SK-N-MC (cell line): ENCODE results near the gene ZNF440.
"Not testable (repeated sequence)": the region's sequence is repeated elsewhere in the genome, so short reads cannot be mapped to it uniquely, and the experiment has no call there.

Source experiments
- EZH2 ChIP-seq: fragments of 200-600 bp; sonication (generic); IDR thresholded peaks from one replicate; pipeline ENCODE4 v1.6.1; 2017; ENCODE audit warnings: antibody characterized with exemption
- FOXP2 ChIP-seq: optimal IDR thresholded peaks from 2 replicates; pipeline ENCODE3; 2011; ENCODE audit warnings: mild to moderate bottlenecking, moderate library complexity; ENCODE audit not compliant: insufficient read depth; ENCODE audit errors: extremely low read length, control extremely low read depth
- POLR2AphosphoS5 ChIP-seq: IDR thresholded peaks from 2 replicates; pipeline ENCODE4 v1.6.1; 2012; ENCODE audit warnings: mild to moderate bottlenecking, low read depth, low read length, borderline replicate concordance

- not testable (repeated sequence) for TF ChIP-seq EZH2, POLR2AphosphoS5, FOXP2
Observed at GRCh38 chr19:11847615-11848014, 33.5 kb downstream of the ZNF440 start.
